H1 (cell line): ENCODE data around the gene IKZF2. TPM values are rescaled to one million over a fixed set of nuclear protein-coding genes. Genes with fewer than 3 reads are reported as not detected.

Source experiments
- HDAC2 ChIP-seq, 2 experiments: fragments of 300-600 bp in 1 of 2; sonication (generic) in 1 of 2; IDR thresholded peaks; 2 replicates each; pipeline ENCODE4 v1.6.1; 2011 to 2012; ENCODE audit warnings: low read depth in 2 of 2, low read length in 2 of 2, mild to moderate bottlenecking in 2 of 2, moderate library complexity in 2 of 2, borderline replicate concordance in 1 of 2, inconsistent platforms in 1 of 2
- ZNF274 ChIP-seq: IDR thresholded peaks from 2 replicates; pipeline ENCODE4 v1.7.0; 2012; ENCODE audit warnings: low read length, borderline replicate concordance; ENCODE audit errors: extremely low read depth
- polyA plus RNA-seq, 7 experiments: library from polyadenylated mRNA; depleted of rRNA in 3 of 7; stranded (reverse) in 5 of 7; unstranded in 2 of 7; fragments of >200 nt in 5 of 7; fragments of 200-250 nt in 2 of 7; gene quantifications; 1 replicate in 5 of 7; 2 replicates in 1 of 7; 4 replicates in 1 of 7; pipeline versions ENCODE4 v1.2.1 to v1.2.3, GENCODE V29; 2011 to 2013; ENCODE audit warnings: missing spikeins in 2 of 7, mixed read lengths in 2 of 7
- total RNA-seq: library from RNA; stranded (reverse); fragmentation: NEBNext Ultra II Directional; extraction: Animal tissue kit (Norgen Biotek cat#: 25700); gene quantifications from 2 replicates; pipeline ENCODE4 v1.2.1, GENCODE V29; 2021
- TF ChIP-seq, protein P1 (sequence below): IDR thresholded peaks from 2 replicates; pipeline ENCODE4 v1.6.1; 2012; ENCODE audit warnings: inconsistent platforms

IKZF2 gene
- total and polyA plus RNA-seq, 2 of the 8 experiments (the other 6 are each of a cell fraction or from before 2014, with no cell fraction given): 1.7 to 4.4 TPM

GRCh38 chr2:213121690-213122089, 29.7 kb downstream of the IKZF2 start (continued):
- no peak for TF ChIP-seq HDAC2 (IDR thresholded peaks at IDR 0.05; ENCODE audit: borderline replicate concordance in 1 of 2, low read depth in 2 of 2, low read length in 2 of 2)
- no peak for TF ChIP-seq ZNF274
- TF ChIP-seq, protein P1, sequence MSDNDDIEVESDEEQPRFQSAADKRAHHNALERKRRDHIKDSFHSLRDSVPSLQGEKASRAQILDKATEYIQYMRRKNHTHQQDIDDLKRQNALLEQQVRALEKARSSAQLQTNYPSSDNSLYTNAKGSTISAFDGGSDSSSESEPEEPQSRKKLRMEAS: no peak
